Suppressor macrophage treated with lipopolysaccharide for 1 hour (primary cell): ENCODE data around the gene SH2D1B.
"Not testable (repeated sequence)": the region's sequence is repeated elsewhere in the genome, so short reads cannot be mapped to it uniquely, and the experiment has no call there.

ENCODE experiments used
- DNase-seq, 3 donors: peaks; one replicate each; pipeline ENCODE4 v3.0.0-alpha.2; 2020 to 2022

The SH2D1B gene

DNA sequence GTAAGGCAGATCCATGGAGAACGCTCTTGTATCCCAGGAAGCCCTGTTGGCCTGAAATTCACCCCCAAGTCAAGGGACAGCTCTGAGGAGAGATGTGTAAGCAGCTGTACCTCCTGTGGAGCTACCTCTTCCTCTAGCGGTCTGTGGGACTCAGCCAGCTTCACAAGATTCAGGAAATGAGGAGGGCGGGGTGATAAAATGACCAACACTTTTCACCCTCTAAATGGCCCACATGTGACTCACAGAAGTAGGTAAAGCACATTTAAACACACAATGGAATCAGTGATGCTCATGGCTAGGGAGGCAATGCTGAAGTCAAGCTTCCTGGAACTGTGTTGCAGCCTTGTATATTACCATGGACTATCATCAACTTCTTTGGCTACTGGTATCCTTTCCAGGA is at the start of gene SH2D1B:
SH2D1B (minus strand) TSS at position 135 of the 400 bp plus-strand sequence; CDS start at position 15, 120 bp downstream.
- no peak for DNase-seq

GRCh38 chr1:162458236-162458635 is 46.3 kb upstream of the SH2D1B start:
- no peak for DNase-seq

DNA sequence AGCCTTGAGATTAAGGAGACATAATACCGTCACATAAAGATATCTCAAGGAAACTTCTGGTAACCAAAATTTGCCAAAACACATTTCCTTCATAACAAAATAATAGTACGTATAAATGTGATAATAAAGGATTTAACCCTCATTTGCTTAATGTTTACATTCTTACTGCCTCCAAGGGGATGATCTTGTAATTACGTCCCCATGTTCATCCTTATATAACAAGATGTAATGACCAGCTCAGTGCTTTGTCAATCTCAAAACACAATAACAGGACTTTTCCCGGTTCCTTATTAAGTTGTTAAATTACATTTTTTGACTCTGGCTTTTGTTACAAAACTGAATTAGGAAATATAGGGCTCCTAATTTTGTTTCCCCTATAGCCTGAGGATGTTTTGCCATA is 44.4 kb upstream of the SH2D1B start:
- no peak for DNase-seq

GRCh38 chr1:162454361-162454760 is 42.4 kb upstream of the SH2D1B start:
- DNase-seq: not testable (repeated sequence)

DNA sequence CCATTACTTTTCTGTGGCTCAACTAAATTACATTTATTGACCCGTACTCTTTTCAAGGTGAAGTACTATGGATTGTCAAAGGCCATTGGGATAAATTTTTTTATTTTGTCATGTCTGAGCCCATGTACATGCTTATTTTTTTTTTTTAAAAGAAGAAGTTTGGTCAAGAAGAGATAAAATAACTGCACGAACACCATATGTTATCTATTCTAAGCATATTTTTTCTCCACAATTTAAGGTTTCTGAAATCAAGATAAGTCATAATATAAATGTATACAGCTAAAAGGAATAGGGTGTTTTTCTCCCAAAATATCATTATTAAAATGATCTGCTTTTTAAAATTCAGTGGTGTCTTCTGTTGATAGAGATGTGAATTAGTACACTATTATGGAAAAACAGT is 35.0 kb upstream of the SH2D1B start:
- DNase-seq: no peak

- no peak for DNase-seq
Observed at GRCh38 chr1:162444903-162445302, 33.0 kb upstream of the SH2D1B start.

GRCh38 chr1:162432977-162433713 is 21.2 kb upstream of the SH2D1B start:
- DNase-seq: not testable (repeated sequence)

GRCh38 chr1:162430583-162430982 is 18.6 kb upstream of the SH2D1B start:
- DNase-seq: no peak

GRCh38 chr1:162422662-162423375 is 10.9 kb upstream of the SH2D1B start:
- DNase-seq: peak; percentile 73 to 87 (median 87)

- DNase-seq: no peak
Observed at GRCh38 chr1:162421258-162422164, 9.6 kb upstream of the SH2D1B start.

- no peak for DNase-seq
Observed at GRCh38 chr1:162420120-162420519, 8.2 kb upstream of the SH2D1B start.

- not testable (repeated sequence) for DNase-seq
Observed at GRCh38 chr1:162419450-162419931, 7.6 kb upstream of the SH2D1B start.

- DNase-seq: peak in 1 of 3 donors; percentile 16
Observed at GRCh38 chr1:162418584-162418983, 6.6 kb upstream of the SH2D1B start.

- DNase-seq: no peak
Observed at GRCh38 chr1:162417650-162418049, 5.7 kb upstream of the SH2D1B start.

GRCh38 chr1:162416909-162417308 is 5.0 kb upstream of the SH2D1B start:
- DNase-seq: no peak

DNA sequence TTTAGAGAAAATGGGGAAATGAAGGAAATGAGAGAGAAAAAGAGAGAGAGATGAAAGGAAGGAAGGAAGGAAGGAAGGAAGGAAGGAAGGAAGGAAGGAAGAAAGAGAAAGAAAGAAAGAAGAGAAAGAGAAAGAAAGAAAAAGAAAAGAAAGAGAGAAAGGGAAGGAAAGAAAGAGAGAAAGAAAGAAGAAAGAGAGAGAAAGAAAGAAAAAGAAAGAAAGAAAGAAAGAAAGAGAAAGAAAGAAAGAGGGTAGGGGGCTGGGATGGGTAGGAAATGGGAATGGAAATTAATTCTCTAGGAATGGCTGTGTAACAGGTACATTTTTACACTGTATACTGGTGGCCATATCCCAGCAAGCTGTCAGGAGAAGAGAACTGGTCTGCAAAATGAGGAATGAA is 4.3 kb upstream of the SH2D1B start:
- no peak for DNase-seq

- DNase-seq: no peak
Observed at GRCh38 chr1:162407539-162407938, 4.4 kb downstream of the SH2D1B start.

DNA sequence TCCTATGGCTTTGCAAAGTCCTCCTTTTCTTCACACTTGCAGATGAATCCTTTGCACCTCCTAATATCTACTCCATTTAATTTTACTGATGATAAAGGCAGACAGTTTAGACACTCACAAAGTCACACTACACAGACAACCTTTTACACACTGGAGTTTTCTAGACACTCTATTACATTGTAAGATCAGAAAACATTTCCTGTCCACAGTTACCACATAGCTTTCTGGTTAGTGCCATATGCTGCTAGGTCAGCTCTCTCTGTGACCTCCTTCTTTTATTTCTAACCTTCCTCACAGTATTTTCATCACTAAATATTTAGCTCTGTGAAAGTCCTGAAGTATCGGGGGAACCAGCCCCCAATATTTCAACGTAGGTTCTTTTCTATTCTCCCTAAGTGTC is 5.1 kb downstream of the SH2D1B start:
- DNase-seq: no peak

DNA sequence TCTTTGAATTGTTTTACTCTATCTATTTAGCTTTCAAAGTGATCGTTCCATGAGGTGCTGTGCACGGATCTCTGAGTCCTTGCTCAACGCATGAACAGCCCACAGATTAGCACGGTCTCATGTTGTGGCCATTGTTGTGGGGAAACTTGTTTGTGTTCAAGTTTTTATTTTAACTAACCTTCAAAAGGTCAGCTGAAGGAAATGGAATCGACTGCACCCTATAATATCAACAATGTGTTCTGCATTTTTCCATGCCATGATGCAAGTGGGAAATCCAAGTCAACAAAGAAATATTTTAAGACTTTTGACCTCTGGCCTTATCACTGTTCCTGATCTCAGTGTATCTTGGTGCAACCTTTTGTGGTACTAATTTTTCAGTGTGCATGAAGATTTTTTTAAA is 6.1 kb downstream of the SH2D1B start:
- DNase-seq: no peak

DNA sequence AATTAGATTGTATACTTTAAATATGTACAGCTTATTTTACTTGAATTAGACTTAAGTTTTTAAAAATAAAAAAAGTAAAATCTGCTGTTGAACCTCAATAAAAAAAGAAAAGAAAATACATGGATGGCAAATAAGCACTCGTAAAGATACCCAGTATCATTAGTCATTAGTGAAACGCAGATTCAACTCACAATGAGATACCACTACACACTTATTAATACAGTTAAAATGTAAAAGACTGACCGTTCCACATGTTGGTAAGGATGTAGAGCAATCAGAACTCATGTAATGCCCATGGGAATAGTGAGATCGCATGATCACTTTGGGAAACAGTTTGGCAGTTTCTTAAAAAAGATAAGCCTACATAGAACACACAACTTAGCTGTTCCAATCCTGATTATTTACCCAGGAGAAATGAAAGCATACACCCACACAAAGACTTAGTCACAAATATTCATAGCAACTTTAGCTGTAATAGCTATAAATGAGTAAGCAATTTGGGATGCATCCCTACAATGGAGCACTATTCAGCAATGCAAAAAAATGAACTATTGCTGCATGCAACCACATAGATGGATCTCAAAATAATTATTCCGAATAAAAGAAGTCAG is 7.3 kb downstream of the SH2D1B start:
- DNase-seq: peak; percentile 36 to 67 (median 58)

- no peak for DNase-seq
Observed at GRCh38 chr1:162400790-162401355, 11.1 kb downstream of the SH2D1B start.

DNA sequence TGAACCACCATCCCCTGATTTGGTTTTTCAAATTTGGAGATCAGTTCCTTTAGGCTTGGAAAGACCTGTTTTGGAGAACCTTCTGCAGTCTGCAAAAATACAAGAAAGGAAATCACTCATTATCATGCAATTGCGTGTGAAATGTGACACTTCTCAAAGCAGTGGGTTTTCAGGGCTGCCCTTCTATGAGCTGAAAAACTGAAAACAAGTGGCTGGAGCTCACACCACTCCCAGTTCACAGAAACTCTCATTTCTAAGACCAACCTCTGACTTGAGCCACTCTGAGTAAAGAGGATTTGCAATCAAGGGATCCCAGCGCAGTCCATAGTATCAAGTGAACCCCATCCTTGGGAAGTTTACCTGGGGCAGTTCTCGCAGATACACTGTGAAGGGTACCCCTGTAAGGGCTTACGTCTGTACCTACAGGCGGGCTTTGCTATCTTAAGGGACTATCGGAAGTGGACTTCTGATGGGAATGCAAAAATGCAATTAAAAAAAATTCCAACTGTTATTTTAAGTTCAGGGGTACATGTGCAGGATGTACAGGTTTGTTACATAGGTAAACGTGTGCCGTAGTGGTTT is 12.8 kb downstream of the SH2D1B start:
- DNase-seq: no peak
